ENCODE measurements around the gene NXPE1.

Gene NXPE1

GRCh38 chr11:114522818-114523217 lies 36.9 kb downstream of the NXPE1 start:
- DNase-seq (no peak), ATAC-seq (replicated peaks) (no peak)
- Mint-ChIP-seq H3K9me3 (peaks cover 4 to 7% of the 10 kb centered on the region in 2 donors), H3K27me3 (peaks cover 0 to 15% of the 10 kb centered on the region in 2 donors), H3K36me3 (ENCODE audit: insufficient read depth) (no peaks in the 10 kb centered on the region), H3K27ac (no peak overlapping the region), H3K4me1 (ENCODE audit: low read depth in 2 of 2) (no peaks in the 10 kb centered on the region), H3K4me3 (no peak overlapping the region)

- peaks cover 24 to 29% of the 10 kb centered on the region in 2 donors for H3K27me3 Mint-ChIP-seq
- DNase-seq, result no peak
- no peak for ATAC-seq (replicated peaks)
- no peaks in the 10 kb centered on the region for H3K36me3 Mint-ChIP-seq (ENCODE audit: insufficient read depth)
- no peak overlapping the region for H3K27ac Mint-ChIP-seq
- H3K4me3 Mint-ChIP-seq, result no peak overlapping the region
- peaks cover 0 to 2% of the 10 kb centered on the region in 2 donors for H3K4me1 Mint-ChIP-seq (ENCODE audit: low read depth in 2 of 2)
- no peaks in the 10 kb centered on the region for H3K9me3 Mint-ChIP-seq
Measured at GRCh38 chr11:114511538-114511937, 48.1 kb downstream of the NXPE1 start.

GRCh38 chr11:114511079-114511478 lies 48.6 kb downstream of the NXPE1 start:
- H3K4me3 Mint-ChIP-seq, result no peak overlapping the region
- H3K9me3 Mint-ChIP-seq, result no peaks in the 10 kb centered on the region
- DNase-seq (no peak), ATAC-seq (replicated peaks) (no peak)
- no peak overlapping the region for H3K27ac Mint-ChIP-seq
- no peaks in the 10 kb centered on the region for H3K36me3 Mint-ChIP-seq (ENCODE audit: insufficient read depth)
- H3K27me3 Mint-ChIP-seq, result peaks cover 28 to 34% of the 10 kb centered on the region in 2 donors
- H3K4me1 Mint-ChIP-seq (ENCODE audit: low read depth in 2 of 2), result peaks cover 0 to 2% of the 10 kb centered on the region in 2 donors

- peaks cover 47 to 54% of the 10 kb centered on the region in 2 donors for H3K27me3 Mint-ChIP-seq
- no peak overlapping the region for H3K4me3 Mint-ChIP-seq
- ATAC-seq (replicated peaks), result no peak
- no peak overlapping the region for H3K27ac Mint-ChIP-seq
- no peaks in the 10 kb centered on the region for H3K36me3 Mint-ChIP-seq (ENCODE audit: insufficient read depth)
- H3K4me1 Mint-ChIP-seq (ENCODE audit: low read depth in 2 of 2), result no peaks in the 10 kb centered on the region
- H3K9me3 Mint-ChIP-seq, result peaks cover 0 to 8% of the 10 kb centered on the region in 2 donors
- DNase-seq, result no peak
Measured at GRCh38 chr11:114501901-114502300, 57.8 kb downstream of the NXPE1 start.

GRCh38 chr11:114499756-114500155 lies 59.9 kb downstream of the NXPE1 start:
- Mint-ChIP-seq H3K27ac (no peak overlapping the region), H3K4me1 (ENCODE audit: low read depth in 2 of 2) (no peaks in the 10 kb centered on the region), H3K4me3 (no peak overlapping the region), H3K27me3 (peaks cover 25 to 33% of the 10 kb centered on the region in 2 donors), H3K9me3 (peaks cover 0 to 3% of the 10 kb centered on the region in 2 donors), H3K36me3 (ENCODE audit: insufficient read depth) (no peaks in the 10 kb centered on the region)
- DNase-seq, result no peak
- ATAC-seq (replicated peaks), result no peak

- ATAC-seq (replicated peaks), result no peak
- H3K27ac Mint-ChIP-seq, result no peak overlapping the region
- no peaks in the 10 kb centered on the region for H3K36me3 Mint-ChIP-seq (ENCODE audit: insufficient read depth)
- H3K9me3 Mint-ChIP-seq, result no peaks in the 10 kb centered on the region
- peaks cover 9 to 15% of the 10 kb centered on the region in 2 donors for H3K27me3 Mint-ChIP-seq
- H3K4me3 Mint-ChIP-seq, result no peak overlapping the region
- no peak for DNase-seq
- H3K4me1 Mint-ChIP-seq (ENCODE audit: low read depth in 2 of 2), result no peaks in the 10 kb centered on the region
Measured at GRCh38 chr11:114496915-114497314, 62.8 kb downstream of the NXPE1 start.

- H3K36me3 Mint-ChIP-seq (ENCODE audit: insufficient read depth), result no peaks in the 10 kb centered on the region
- peaks cover 20 to 28% of the 10 kb centered on the region in 2 donors for H3K27me3 Mint-ChIP-seq
- ATAC-seq (replicated peaks) (no peak), DNase-seq (no peak)
- H3K27ac Mint-ChIP-seq, result no peak overlapping the region
- no peak overlapping the region for H3K4me3 Mint-ChIP-seq
- H3K4me1 Mint-ChIP-seq (ENCODE audit: low read depth in 2 of 2), result no peaks in the 10 kb centered on the region
- no peaks in the 10 kb centered on the region for H3K9me3 Mint-ChIP-seq
Measured at GRCh38 chr11:114483929-114484328, 75.8 kb downstream of the NXPE1 start.

- H3K27ac Mint-ChIP-seq, result no peak overlapping the region
- no peak overlapping the region for H3K4me3 Mint-ChIP-seq
- ATAC-seq (replicated peaks) (no peak), DNase-seq (no peak)
- H3K36me3 Mint-ChIP-seq (ENCODE audit: insufficient read depth), result no peaks in the 10 kb centered on the region
- H3K9me3 Mint-ChIP-seq, result no peaks in the 10 kb centered on the region
- no peaks in the 10 kb centered on the region for H3K4me1 Mint-ChIP-seq (ENCODE audit: low read depth in 2 of 2)
- peaks cover 9 to 22% of the 10 kb centered on the region in 2 donors for H3K27me3 Mint-ChIP-seq
Measured at GRCh38 chr11:114482114-114482513, 77.6 kb downstream of the NXPE1 start.

GRCh38 chr11:114479331-114479730 lies 80.3 kb downstream of the NXPE1 start:
- H3K9me3 Mint-ChIP-seq, result no peaks in the 10 kb centered on the region

GRCh38 chr11:114478768-114479167 lies 80.9 kb downstream of the NXPE1 start:
- H3K27me3 Mint-ChIP-seq, result peaks cover 10% of the 10 kb centered on the region in 2 donors
- H3K36me3 Mint-ChIP-seq (ENCODE audit: insufficient read depth), result no peaks in the 10 kb centered on the region
- H3K4me3 Mint-ChIP-seq, result no peak overlapping the region
- H3K9me3 Mint-ChIP-seq, result no peaks in the 10 kb centered on the region
- H3K4me1 Mint-ChIP-seq (ENCODE audit: low read depth in 2 of 2), result no peaks in the 10 kb centered on the region
- ATAC-seq (replicated peaks) (no peak), DNase-seq (no peak)
- no peak overlapping the region for H3K27ac Mint-ChIP-seq

More at GRCh38 chr11:114479331-114479730, 80.3 kb downstream of the NXPE1 start:
- no peak for ATAC-seq (replicated peaks)
- no peak overlapping the region for H3K27ac Mint-ChIP-seq
- no peaks in the 10 kb centered on the region for H3K4me1 Mint-ChIP-seq (ENCODE audit: low read depth in 2 of 2)
- H3K27me3 Mint-ChIP-seq, result peaks cover 5 to 7% of the 10 kb centered on the region in 2 donors
- no peak overlapping the region for H3K4me3 Mint-ChIP-seq
- no peaks in the 10 kb centered on the region for H3K36me3 Mint-ChIP-seq (ENCODE audit: insufficient read depth)
- no peak for DNase-seq

- peaks cover 10 to 12% of the 10 kb centered on the region in 2 donors for H3K27me3 Mint-ChIP-seq
- no peak overlapping the region for H3K4me3 Mint-ChIP-seq
- H3K36me3 Mint-ChIP-seq (ENCODE audit: insufficient read depth), result no peaks in the 10 kb centered on the region
- ATAC-seq (replicated peaks), result no peak
- H3K27ac Mint-ChIP-seq, result no peak overlapping the region
- H3K4me1 Mint-ChIP-seq (ENCODE audit: low read depth in 2 of 2), result no peaks in the 10 kb centered on the region
- H3K9me3 Mint-ChIP-seq, result no peaks in the 10 kb centered on the region
- DNase-seq, result no peak
Measured at GRCh38 chr11:114478001-114478410, 81.7 kb downstream of the NXPE1 start.

GRCh38 chr11:114472661-114473060 lies 87.0 kb downstream of the NXPE1 start:
- no peak overlapping the region for H3K27ac Mint-ChIP-seq

More at GRCh38 chr11:114472661-114473060, 87.0 kb downstream of the NXPE1 start:
- ATAC-seq (replicated peaks), result no peak
- DNase-seq, result no peak
- Mint-ChIP-seq H3K9me3 (no peaks in the 10 kb centered on the region), H3K36me3 (ENCODE audit: insufficient read depth) (no peaks in the 10 kb centered on the region), H3K4me3 (no peak overlapping the region), H3K27me3 (peaks cover 10 to 12% of the 10 kb centered on the region in 2 donors), H3K4me1 (ENCODE audit: low read depth in 2 of 2) (no peaks in the 10 kb centered on the region)

Measured in effector memory CD8-positive, alpha-beta T cell (primary cell).